K562 (cell line): ENCODE results near the gene DISC1. TPM values are rescaled to one million over a fixed set of nuclear protein-coding genes. Genes with fewer than 3 reads are reported as not detected.

Experiments used
- ATAC-seq: fragments of 200-7000 bp; cut with Tn5 transposase; 3 replicates; pipeline ENCODE4 v1.9.1; 2020; ENCODE audit warnings: moderate library complexity
- BruUV-seq: library from RNA; stranded (reverse); fragments of 400-500 nt; replicated peaks from 2 replicates; lab custom pipeline; 2021; lab: Mats Ljungman, UMichigan
- CTCF ChIA-PET: fragments of 300-600 bp; formaldehyde crosslinking; extraction: SDS; loops from one replicate; lab custom pipeline; 2021; ENCODE audit warnings: low intra/inter-chr PET ratio; lab: Yijun Ruan, JAX
- POLR2A ChIA-PET: fragments of 300-600, 350-650 bp; sonication (Branson Sonifier 250); formaldehyde crosslinking; extraction: SDS; loops from one replicate; lab custom pipeline; 2021; ENCODE audit warnings: antibody characterized with exemption, inconsistent platforms; lab: Yijun Ruan, JAX
- DNase-seq, 4 experiments: peaks; one replicate each; pipeline versions ENCODE4 v3.0.0 to v3.0.0-alpha.2; 2011 to 2018; ENCODE audit warnings: low spot score in 3 of 4, mixed read lengths in 3 of 4; ENCODE audit errors: extremely low read depth in 1 of 4
- FAIRE-seq: peaks from 2 replicates; lab custom pipeline; 2011; peaks lifted over from hg19 to GRCh38; lab: Jason Lieb, UNC
- H2AFZ ChIP-seq: 2 replicates; pipeline ENCODE4 v1.6.0; 2011; ENCODE audit warnings: low read depth, low read length, control low read depth, inconsistent platforms
- H3K27ac ChIP-seq: fragments of 200-600 bp; 3 replicates; pipeline ENCODE4 v1.8.0; 2011; ENCODE audit warnings: low read depth, mild to moderate bottlenecking, control low read depth, inconsistent platforms, low read length, moderate library complexity, mixed read lengths; ENCODE audit errors: extremely low read depth
- H3K27me3 ChIP-seq, 2 experiments: fragments of 300-600 bp in 1 of 2; 2 replicates in 1 of 2; 3 replicates in 1 of 2; pipeline versions ENCODE4 v1.6.0 to v1.8.0; 2011; ENCODE audit warnings: inconsistent platforms in 2 of 2, low read length in 2 of 2, mild to moderate bottlenecking in 1 of 2, mixed read lengths in 1 of 2, moderate library complexity in 1 of 2; ENCODE audit not compliant: control insufficient read depth in 2 of 2, insufficient read depth in 2 of 2
- H3K36me3 ChIP-seq: fragments of 300-600 bp; 3 replicates; pipeline ENCODE4 v1.8.0; 2011; ENCODE audit warnings: mild to moderate bottlenecking, low read length, inconsistent platforms; ENCODE audit not compliant: control insufficient read depth, insufficient read depth
- H3K4me1 ChIP-seq, 2 experiments: fragments of 200-600 bp in 1 of 2; replicated peaks in 1 of 2; 2 replicates in 1 of 2; 3 replicates in 1 of 2; pipeline versions ENCODE4 v1.5.1 to v1.8.0; 2011; ENCODE audit warnings: inconsistent platforms in 2 of 2, low read length in 2 of 2, mild to moderate bottlenecking in 1 of 2, mixed read lengths in 1 of 2, moderate library complexity in 1 of 2; ENCODE audit not compliant: control insufficient read depth in 2 of 2, insufficient read depth in 2 of 2
- H3K4me2 ChIP-seq: 2 replicates; pipeline ENCODE4 v1.6.1; 2011; ENCODE audit warnings: low read length, control low read depth, inconsistent platforms, mixed read lengths; ENCODE audit not compliant: insufficient read depth
- H3K4me3 ChIP-seq: fragments of 200-600 bp; sonication (generic), shearing (Covaris generic); 2 replicates; pipeline ENCODE4 v1.5.1; 2016; ENCODE audit warnings: control low read depth, inconsistent platforms
- H3K79me2 ChIP-seq: fragments of 200-600 bp; 3 replicates; pipeline ENCODE4 v1.8.0; 2011; ENCODE audit warnings: low read length, inconsistent platforms; ENCODE audit not compliant: control insufficient read depth, insufficient read depth
- H3K9ac ChIP-seq, 2 experiments: 2 replicates each; pipeline versions ENCODE4 v1.6.0 to v1.6.1; 2011; ENCODE audit warnings: low read depth in 2 of 2, low read length in 2 of 2, control low read depth in 1 of 2, inconsistent platforms in 1 of 2, mild to moderate bottlenecking in 1 of 2, mixed read lengths in 1 of 2; ENCODE audit not compliant: insufficient read depth in 1 of 2
- H3K9me1 ChIP-seq: one replicate; pipeline ENCODE4 v1.6.0; 2011; ENCODE audit warnings: inconsistent platforms, mild to moderate bottlenecking, low read length, moderate library complexity; ENCODE audit not compliant: control insufficient read depth, insufficient read depth
- H3K9me3 ChIP-seq: replicated peaks from 2 replicates; pipeline ENCODE4 v1.5.1; 2011; ENCODE audit warnings: low read depth, low read length, inconsistent platforms; ENCODE audit not compliant: control insufficient read depth, insufficient read depth
- H4K20me1 ChIP-seq: replicated peaks from 2 replicates; pipeline ENCODE4 v1.6.1; 2011; ENCODE audit warnings: low read length, inconsistent platforms, mixed read lengths; ENCODE audit not compliant: control insufficient read depth, insufficient read depth
- CBFB ChIP-seq: sonication (generic); formaldehyde crosslinking; IDR thresholded peaks from 2 replicates; pipeline ENCODE4 v1.4.0; 2020; ENCODE audit warnings: mild to moderate bottlenecking, missing genetic modification reagents
- CREB1 ChIP-seq, 2 experiments: sonication (generic) in 1 of 2; formaldehyde crosslinking in 1 of 2; IDR thresholded peaks; 2 replicates each; pipeline versions ENCODE4 v1.6.1 to v1.8.0; 2012 to 2022; ENCODE audit warnings: inconsistent platforms in 1 of 2, mild to moderate bottlenecking in 1 of 2, missing genetic modification reagents in 1 of 2, moderate library complexity in 1 of 2
- DDX20 ChIP-seq: fragments of 450-650 bp; IDR thresholded peaks from 2 replicates; pipeline ENCODE4 v1.6.1; 2016; ENCODE audit warnings: missing genetic modification characterization, low read depth, mild to moderate bottlenecking, missing compliant biosample characterization, moderate library complexity
- GTF2F1 ChIP-seq: IDR thresholded peaks from 2 replicates; pipeline ENCODE4 v1.6.1; 2011; ENCODE audit warnings: low read depth, low read length, improper control_type of control experiment
- KDM2B ChIP-seq: fragments of 250-450 bp; sonication (Bioruptor Pico); IDR thresholded peaks from 2 replicates; pipeline ENCODE4 v1.8.0; 2021; ENCODE audit warnings: mild to moderate bottlenecking, moderate library complexity
- MYNN ChIP-seq, 2 experiments: sonication (generic); formaldehyde crosslinking in 1 of 2; IDR thresholded peaks; 2 replicates each; pipeline versions ENCODE4 v1.5.0 to v1.6.1; 2016 to 2020; ENCODE audit warnings: antibody characterized with exemption in 1 of 2, missing genetic modification reagents in 1 of 2
- SLC30A9 ChIP-seq: fragments of 250-450 bp; sonication (Bioruptor Pico); IDR thresholded peaks from 2 replicates; pipeline ENCODE4 v1.8.0; 2022; ENCODE audit warnings: mild to moderate bottlenecking, moderate library complexity
- ZBTB7A ChIP-seq: IDR thresholded peaks from 2 replicates; pipeline ENCODE4 v1.6.1; 2011; ENCODE audit warnings: low read depth, mild to moderate bottlenecking, low read length, moderate library complexity, borderline replicate concordance; ENCODE audit not compliant: control insufficient read depth
- ZC3H8 ChIP-seq: fragments of 450-650 bp; IDR thresholded peaks from 2 replicates; pipeline ENCODE4 v1.6.1; 2017
- ZNF143 ChIP-seq: sonication (generic); formaldehyde crosslinking; IDR thresholded peaks from 2 replicates; pipeline ENCODE4 v1.9.0; 2022; ENCODE audit warnings: mild to moderate bottlenecking, missing genetic modification reagents
- ZNF584 ChIP-seq: fragments of 200-800 bp; sonication (Bioruptor generic); IDR thresholded peaks from 2 replicates; pipeline ENCODE4 v1.6.1; 2016; ENCODE audit warnings: low read depth, mild to moderate bottlenecking, missing genetic modification characterization, missing compliant biosample characterization
- in situ Hi-C: fragments of 300-500 bp; cut with MboI; formaldehyde crosslinking; loops from 4 replicates; pipeline ENCODE4 v1.15.0; 2018; ENCODE audit warnings: inconsistent platforms, mixed read lengths
- intact Hi-C: fragments of 100-400 bp; cut with micrococcal nuclease; formaldehyde crosslinking; loops from 2 replicates; pipeline ENCODE4 v1.14.2; 2022
- polyA plus RNA-seq, 8 experiments: library from polyadenylated mRNA; depleted of rRNA in 4 of 8; stranded (reverse) in 5 of 8; unstranded in 3 of 8; fragments of >200 nt; fragmentation: Nextera tagmentation in 2 of 8; fragmentation: Illumina TruSeq in 1 of 8; extraction: Ambion mirVana in 2 of 8; extraction: Trizol in 1 of 8; gene quantifications; 2 replicates each; pipeline versions ENCODE4 v1.2.1 to v1.2.3, GENCODE V29; 2011 to 2014; ENCODE audit warnings: inconsistent platforms in 1 of 8, missing spikeins in 1 of 8
- total RNA-seq, 7 experiments: library from RNA; depleted of rRNA in 6 of 7; stranded (reverse); fragments of >200 nt in 6 of 7; fragmentation: Illumina TruSeq in 2 of 7; extraction: Trizol in 2 of 7; gene quantifications; 2 replicates each; pipeline versions ENCODE4 v1.2.1 to v1.2.3, GENCODE V29; 2011 to 2021; ENCODE audit warnings: low replicate concordance in 1 of 7
- TF ChIP-seq, protein P1 (sequence below), 2 experiments: fragments of 450-650 bp in 1 of 2; sonication (generic) in 1 of 2; formaldehyde crosslinking in 1 of 2; IDR thresholded peaks; 2 replicates each; pipeline versions ENCODE4 v1.7.1 to v1.9.0; 2016 to 2022; ENCODE audit warnings: inconsistent platforms in 1 of 2, mild to moderate bottlenecking in 1 of 2, missing genetic modification reagents in 1 of 2
- TF ChIP-seq, protein P2 (sequence below): fragments of 250-450 bp; sonication (Bioruptor Pico); IDR thresholded peaks from 2 replicates; pipeline ENCODE4 v1.5.0; 2021

The DISC1 gene
- total and polyA plus RNA-seq, 9 of the 15 experiments (the other 6 are each of a cell fraction or from before 2014, with no cell fraction given): 0.01 to 0.11 (median 0.08) TPM; not detected in 1

DNA sequence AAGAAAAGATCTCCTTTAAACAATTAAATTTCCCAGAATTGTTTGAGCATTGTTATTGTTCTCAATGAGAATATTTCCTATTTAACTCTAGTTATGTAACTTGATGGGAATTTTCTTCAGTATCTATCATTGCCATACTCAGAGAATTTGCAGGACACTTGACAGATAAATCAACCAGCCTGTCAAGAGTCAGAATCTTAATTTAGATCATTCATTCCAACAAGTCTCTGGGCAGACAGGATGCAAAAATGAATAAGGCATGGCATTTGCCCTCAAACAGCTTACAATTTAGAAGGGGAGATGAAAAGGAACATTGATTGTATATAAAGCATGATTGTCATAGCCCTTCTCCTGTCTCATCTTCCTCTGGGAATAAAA is 7.3 kb upstream of the DISC1 start:
- CTCF ChIA-PET: no interaction called here
- H3K9ac ChIP-seq: no peak overlapping the region
- BruUV-seq: no TSS peak

More for the DNA sequence above, 7.3 kb upstream of the DISC1 start:
- Histone ChIP-seq H3K4me3 (no peak overlapping the region), H3K4me2 (no peak overlapping the region), H3K27me3 (peaks cover 7 to 27% of the 10 kb centered on the region in 2 experiments; a peak in 3 of 5 replicates), H3K9me3 (no peaks in the 10 kb centered on the region), H3K9me1 (no peaks in the 10 kb centered on the region), H3K27ac (no peak overlapping the region), H4K20me1 (no peaks in the 10 kb centered on the region)
- FAIRE-seq (no peak), DNase-seq (no peak), ATAC-seq (no peak)
- POLR2A ChIA-PET: no interaction called here
- intact Hi-C loops: no loop called here
- in situ Hi-C loops: no loop called here
- TF ChIP-seq KDM2B (no peak), ZNF584 (no peak), ZC3H8 (no peak), MYNN (IDR thresholded peaks at IDR 0.05) (no peak), MYNN (CRISPR knock-in tag; IDR thresholded peaks at IDR 0.05) (no peak), ZBTB7A (no peak), DDX20 (tag) (no peak), CBFB (no peak), CREB1 (IDR thresholded peaks at IDR 0.05) (no peak), CREB1 (CRISPR knock-in tag; IDR thresholded peaks at IDR 0.05) (no peak), SLC30A9 (no peak), GTF2F1 (no peak), ZNF143 (no peak)
- TF ChIP-seq, protein P1, sequence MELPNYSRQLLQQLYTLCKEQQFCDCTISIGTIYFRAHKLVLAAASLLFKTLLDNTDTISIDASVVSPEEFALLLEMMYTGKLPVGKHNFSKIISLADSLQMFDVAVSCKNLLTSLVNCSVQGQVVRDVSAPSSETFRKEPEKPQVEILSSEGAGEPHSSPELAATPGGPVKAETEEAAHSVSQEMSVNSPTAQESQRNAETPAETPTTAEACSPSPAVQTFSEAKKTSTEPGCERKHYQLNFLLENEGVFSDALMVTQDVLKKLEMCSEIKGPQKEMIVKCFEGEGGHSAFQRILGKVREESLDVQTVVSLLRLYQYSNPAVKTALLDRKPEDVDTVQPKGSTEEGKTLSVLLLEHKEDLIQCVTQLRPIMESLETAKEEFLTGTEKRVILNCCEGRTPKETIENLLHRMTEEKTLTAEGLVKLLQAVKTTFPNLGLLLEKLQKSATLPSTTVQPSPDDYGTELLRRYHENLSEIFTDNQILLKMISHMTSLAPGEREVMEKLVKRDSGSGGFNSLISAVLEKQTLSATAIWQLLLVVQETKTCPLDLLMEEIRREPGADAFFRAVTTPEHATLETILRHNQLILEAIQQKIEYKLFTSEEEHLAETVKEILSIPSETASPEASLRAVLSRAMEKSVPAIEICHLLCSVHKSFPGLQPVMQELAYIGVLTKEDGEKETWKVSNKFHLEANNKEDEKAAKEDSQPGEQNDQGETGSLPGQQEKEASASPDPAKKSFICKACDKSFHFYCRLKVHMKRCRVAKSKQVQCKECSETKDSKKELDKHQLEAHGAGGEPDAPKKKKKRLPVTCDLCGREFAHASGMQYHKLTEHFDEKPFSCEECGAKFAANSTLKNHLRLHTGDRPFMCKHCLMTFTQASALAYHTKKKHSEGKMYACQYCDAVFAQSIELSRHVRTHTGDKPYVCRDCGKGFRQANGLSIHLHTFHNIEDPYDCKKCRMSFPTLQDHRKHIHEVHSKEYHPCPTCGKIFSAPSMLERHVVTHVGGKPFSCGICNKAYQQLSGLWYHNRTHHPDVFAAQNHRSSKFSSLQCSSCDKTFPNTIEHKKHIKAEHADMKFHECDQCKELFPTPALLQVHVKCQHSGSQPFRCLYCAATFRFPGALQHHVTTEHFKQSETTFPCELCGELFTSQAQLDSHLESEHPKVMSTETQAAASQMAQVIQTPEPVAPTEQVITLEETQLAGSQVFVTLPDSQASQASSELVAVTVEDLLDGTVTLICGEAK (IDR thresholded peaks at IDR 0.05): no peak
- TF ChIP-seq, protein P1 (CRISPR knock-in tag; IDR thresholded peaks at IDR 0.05): no peak
- TF ChIP-seq, protein P2, sequence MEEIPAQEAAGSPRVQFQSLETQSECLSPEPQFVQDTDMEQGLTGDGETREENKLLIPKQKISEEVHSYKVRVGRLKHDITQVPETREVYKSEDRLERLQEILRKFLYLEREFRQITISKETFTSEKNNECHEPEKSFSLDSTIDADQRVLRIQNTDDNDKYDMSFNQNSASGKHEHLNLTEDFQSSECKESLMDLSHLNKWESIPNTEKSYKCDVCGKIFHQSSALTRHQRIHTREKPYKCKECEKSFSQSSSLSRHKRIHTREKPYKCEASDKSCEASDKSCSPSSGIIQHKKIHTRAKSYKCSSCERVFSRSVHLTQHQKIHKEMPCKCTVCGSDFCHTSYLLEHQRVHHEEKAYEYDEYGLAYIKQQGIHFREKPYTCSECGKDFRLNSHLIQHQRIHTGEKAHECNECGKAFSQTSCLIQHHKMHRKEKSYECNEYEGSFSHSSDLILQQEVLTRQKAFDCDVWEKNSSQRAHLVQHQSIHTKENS: no peak
- TF ChIP-seq, all 486 proteins: peak for 0
- Histone ChIP-seq H3K79me2 (no peaks in the 10 kb centered on the region), H3K4me1 (no peaks in the 10 kb centered on the region), H2AFZ (no peak overlapping the region), H3K36me3 (no peaks in the 10 kb centered on the region)
